ENCODE results near the gene KAT2A. TPM values are rescaled to one million over a fixed set of nuclear protein-coding genes. Genes with fewer than 3 reads are reported as not detected.

Gene KAT2A
- polyA plus RNA-seq, 1 donor from 2014 or later, result 26.7 TPM

- Mint-ChIP-seq H3K4me1 (peaks cover 0 to 11% (median 5%) of the 10 kb centered on the region in 3 donors), H3K4me3 (peak within 1 kb of the TSS; percentile 62 to 83 (median 74)), H3K9me3 (no peaks in the 10 kb centered on the region), H3K27me3 (peaks cover 11% of the 10 kb centered on the region), H3K27ac (no peak within 1 kb of the TSS), H3K36me3 (peaks cover 2% of the 10 kb centered on the region)
Measured at GRCh38 chr17:42097691-42098631, 23.2 kb downstream of the KAT2A start, which contains the start of gene ZNF385C. TSS of gene ZNF385C (minus strand) at chr17:42098473. CDS start at chr17:42063056, 35,417 bp downstream.

- peaks cover 0 to 7% (median 3%) of the 10 kb centered on the region in 3 donors for H3K4me1 Mint-ChIP-seq
- H3K27ac Mint-ChIP-seq, result no peak overlapping the region
- H3K9me3 Mint-ChIP-seq, result no peaks in the 10 kb centered on the region
- peak overlapping the region in 1 of 4 donors; percentile 84 for H3K4me3 Mint-ChIP-seq
- no peaks in the 10 kb centered on the region for H3K36me3 Mint-ChIP-seq
- peaks cover 14% of the 10 kb centered on the region for H3K27me3 Mint-ChIP-seq
Measured at GRCh38 chr17:42096360-42097111, 24.6 kb downstream of the KAT2A start.

GRCh38 chr17:42094375-42095069, 26.6 kb downstream of the KAT2A start:
- no peak overlapping the region for H3K4me3 Mint-ChIP-seq
- no peaks in the 10 kb centered on the region for H3K9me3 Mint-ChIP-seq
- H3K27me3 Mint-ChIP-seq, result peaks cover 14% of the 10 kb centered on the region
- peaks cover 1% of the 10 kb centered on the region for H3K36me3 Mint-ChIP-seq
- peak overlapping the region in 1 of 3 donors; percentile 14 for H3K27ac Mint-ChIP-seq
- H3K4me1 Mint-ChIP-seq, result peaks cover 0 to 7% (median 3%) of the 10 kb centered on the region in 3 donors

- H3K9me3 Mint-ChIP-seq, result no peaks in the 10 kb centered on the region
- H3K36me3 Mint-ChIP-seq, result peaks cover 1% of the 10 kb centered on the region
- no peak overlapping the region for H3K27ac Mint-ChIP-seq
- H3K4me3 Mint-ChIP-seq, result no peak overlapping the region
- peaks cover 0 to 6% (median 2%) of the 10 kb centered on the region in 3 donors for H3K4me1 Mint-ChIP-seq
- H3K27me3 Mint-ChIP-seq, result peaks cover 15% of the 10 kb centered on the region
Measured at GRCh38 chr17:42092939-42093338, 28.2 kb downstream of the KAT2A start.

- peaks cover 8% of the 10 kb centered on the region for H3K27me3 Mint-ChIP-seq
- H3K36me3 Mint-ChIP-seq, result peaks cover 1% of the 10 kb centered on the region
- no peaks in the 10 kb centered on the region for H3K9me3 Mint-ChIP-seq
- H3K4me1 Mint-ChIP-seq, result no peaks in the 10 kb centered on the region
- H3K27ac Mint-ChIP-seq, result no peak overlapping the region
- no peak overlapping the region for H3K4me3 Mint-ChIP-seq
Measured at GRCh38 chr17:42090964-42091790, 30.0 kb downstream of the KAT2A start.

GRCh38 chr17:42088736-42089135, 32.4 kb downstream of the KAT2A start:
- Mint-ChIP-seq H3K36me3 (peaks cover 1% of the 10 kb centered on the region), H3K27ac (no peak overlapping the region), H3K4me3 (peak overlapping the region in 1 of 4 donors; percentile 43), H3K27me3 (peaks cover 5% of the 10 kb centered on the region), H3K4me1 (no peaks in the 10 kb centered on the region), H3K9me3 (no peaks in the 10 kb centered on the region)

GRCh38 chr17:42087736-42088705, 33.1 kb downstream of the KAT2A start:
- Mint-ChIP-seq H3K4me3 (no peak overlapping the region), H3K27ac (no peak overlapping the region), H3K27me3 (peaks cover 5% of the 10 kb centered on the region), H3K9me3 (no peaks in the 10 kb centered on the region), H3K36me3 (peaks cover 1% of the 10 kb centered on the region), H3K4me1 (no peaks in the 10 kb centered on the region)

GRCh38 chr17:42087042-42087701, 34.0 kb downstream of the KAT2A start:
- Mint-ChIP-seq H3K27me3 (peaks cover 4% of the 10 kb centered on the region), H3K27ac (no peak overlapping the region), H3K4me3 (no peak overlapping the region), H3K4me1 (no peaks in the 10 kb centered on the region), H3K9me3 (no peaks in the 10 kb centered on the region), H3K36me3 (peaks cover 1% of the 10 kb centered on the region)

- H3K36me3 Mint-ChIP-seq, result no peaks in the 10 kb centered on the region
- H3K27me3 Mint-ChIP-seq, result no peaks in the 10 kb centered on the region
- no peaks in the 10 kb centered on the region for H3K4me1 Mint-ChIP-seq
- no peaks in the 10 kb centered on the region for H3K9me3 Mint-ChIP-seq
- H3K27ac Mint-ChIP-seq, result no peak overlapping the region
- H3K4me3 Mint-ChIP-seq, result no peak overlapping the region
Measured at GRCh38 chr17:42081516-42082129, 39.5 kb downstream of the KAT2A start.

GRCh38 chr17:42079541-42079940, 41.6 kb downstream of the KAT2A start:
- Mint-ChIP-seq H3K4me3 (no peak overlapping the region), H3K4me1 (no peaks in the 10 kb centered on the region), H3K36me3 (no peaks in the 10 kb centered on the region), H3K27me3 (no peaks in the 10 kb centered on the region), H3K9me3 (no peaks in the 10 kb centered on the region), H3K27ac (peak overlapping the region in 1 of 3 donors; percentile 50)

GRCh38 chr17:42078396-42079043, 42.6 kb downstream of the KAT2A start:
- Mint-ChIP-seq H3K9me3 (no peaks in the 10 kb centered on the region), H3K4me3 (peak overlapping the region in 1 of 4 donors; percentile 43), H3K27me3 (no peaks in the 10 kb centered on the region), H3K27ac (no peak overlapping the region), H3K36me3 (peaks cover 2% of the 10 kb centered on the region), H3K4me1 (peaks cover 0 to 4% (median 0%) of the 10 kb centered on the region in 3 donors)

GRCh38 chr17:42077755-42078154, 43.4 kb downstream of the KAT2A start:
- peaks cover 0 to 4% (median 1%) of the 10 kb centered on the region in 3 donors for H3K4me1 Mint-ChIP-seq
- peaks cover 2% of the 10 kb centered on the region for H3K36me3 Mint-ChIP-seq
- peaks cover 3% of the 10 kb centered on the region for H3K27me3 Mint-ChIP-seq
- no peaks in the 10 kb centered on the region for H3K9me3 Mint-ChIP-seq
- H3K4me3 Mint-ChIP-seq, result no peak overlapping the region
- no peak overlapping the region for H3K27ac Mint-ChIP-seq
